ENCODE results near the gene RPH3AL.
"Not testable (repeated sequence)": the region's sequence is repeated elsewhere in the genome, so short reads cannot be mapped to it uniquely, and the experiment has no call there.

Gene RPH3AL

GRCh38 chr17:281365-281999 lies 71.1 kb downstream of the RPH3AL start:
- in situ Hi-C loops (cut with HindIII; ENCODE audit: low pct_unique_long_range_greater_than_20kb, low sequenced_read_pairs): no loop called here
- no peak for TF ChIP-seq JUND (IDR thresholded peaks at IDR 0.05; ENCODE audit: low read depth)
- no peak for DNase-seq (ENCODE audit: low read depth in 1 of 2, low spot score in 1 of 2)

GRCh38 chr17:280901-281300 lies 71.7 kb downstream of the RPH3AL start:
- in situ Hi-C loops (cut with HindIII; ENCODE audit: low pct_unique_long_range_greater_than_20kb, low sequenced_read_pairs): no loop called here
- no peak for DNase-seq (ENCODE audit: low read depth in 1 of 2, low spot score in 1 of 2)
- TF ChIP-seq JUND (IDR thresholded peaks at IDR 0.05; ENCODE audit: low read depth): no peak

DNA sequence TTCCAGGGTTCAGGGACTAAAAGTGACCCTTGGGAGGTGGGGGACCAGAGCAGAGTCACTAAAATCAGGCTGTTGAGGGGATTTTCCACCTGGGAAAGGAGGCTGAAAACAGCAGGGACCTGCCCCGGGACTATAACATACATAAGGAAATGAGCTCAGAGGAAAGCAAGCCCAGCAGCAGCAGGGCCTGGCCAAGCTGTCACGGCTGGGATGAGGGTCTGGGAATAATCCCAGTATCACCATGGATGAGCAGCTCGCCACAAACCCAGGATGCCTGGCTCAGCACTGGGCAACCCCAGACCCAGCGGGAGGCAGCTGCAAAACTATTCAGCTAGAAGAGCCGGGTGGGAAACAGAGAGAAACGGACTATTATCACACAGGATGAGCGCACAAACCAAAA lies 72.4 kb downstream of the RPH3AL start:
- no peak for TF ChIP-seq JUND (IDR thresholded peaks at IDR 0.05; ENCODE audit: low read depth)
- DNase-seq (ENCODE audit: low read depth in 1 of 2, low spot score in 1 of 2): no peak
- in situ Hi-C loops (cut with HindIII; ENCODE audit: low pct_unique_long_range_greater_than_20kb, low sequenced_read_pairs): no loop called here

DNA sequence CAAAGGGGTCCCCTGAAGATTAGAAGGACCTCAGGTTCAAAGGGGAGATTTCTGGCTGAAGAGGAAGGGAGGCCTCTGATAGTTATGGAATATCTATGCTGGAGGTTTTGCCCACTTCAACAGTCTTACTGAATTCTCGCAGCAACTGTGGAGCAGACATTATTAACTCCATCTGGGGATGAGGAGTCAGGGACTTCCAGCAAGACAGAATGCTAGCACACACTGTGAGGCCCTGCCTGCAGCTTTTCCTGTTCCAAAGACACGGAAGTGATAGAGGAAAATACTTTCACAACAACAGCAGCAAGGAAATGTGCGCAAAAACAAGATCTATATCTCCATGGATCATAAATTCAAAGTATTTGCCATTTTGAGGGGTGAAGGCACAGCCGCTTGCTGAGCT lies 72.8 kb downstream of the RPH3AL start:
- in situ Hi-C loops (cut with HindIII; ENCODE audit: low pct_unique_long_range_greater_than_20kb, low sequenced_read_pairs): no loop called here
- peak in 1 of 2 experiments; percentile 21 for DNase-seq (ENCODE audit: low read depth in 1 of 2, low spot score in 1 of 2)
- no peak for TF ChIP-seq JUND (IDR thresholded peaks at IDR 0.05; ENCODE audit: low read depth)

DNA sequence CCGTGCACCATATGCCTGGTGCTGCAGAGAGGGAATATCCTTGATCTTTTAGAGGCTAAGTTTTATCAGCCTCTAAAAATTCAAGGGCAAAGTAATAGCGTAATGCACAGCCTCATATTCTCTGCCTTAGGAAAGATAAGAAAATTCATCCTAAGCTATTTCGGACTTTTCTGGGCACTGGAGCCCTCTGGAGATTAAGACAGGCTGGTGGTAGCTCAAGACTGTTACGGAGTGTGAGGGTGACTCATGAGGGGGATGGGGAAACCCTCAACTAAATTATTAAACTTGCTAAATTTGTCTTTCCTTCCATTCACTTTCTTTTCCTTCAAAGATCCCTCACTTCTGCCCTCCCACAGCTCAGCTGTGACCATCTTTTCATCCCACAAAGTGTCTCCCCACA lies 73.3 kb downstream of the RPH3AL start:
- no peak for DNase-seq (ENCODE audit: low read depth in 1 of 2, low spot score in 1 of 2)
- in situ Hi-C loops (cut with HindIII; ENCODE audit: low pct_unique_long_range_greater_than_20kb, low sequenced_read_pairs): no loop called here
- TF ChIP-seq JUND (IDR thresholded peaks at IDR 0.05; ENCODE audit: low read depth): no peak

DNA sequence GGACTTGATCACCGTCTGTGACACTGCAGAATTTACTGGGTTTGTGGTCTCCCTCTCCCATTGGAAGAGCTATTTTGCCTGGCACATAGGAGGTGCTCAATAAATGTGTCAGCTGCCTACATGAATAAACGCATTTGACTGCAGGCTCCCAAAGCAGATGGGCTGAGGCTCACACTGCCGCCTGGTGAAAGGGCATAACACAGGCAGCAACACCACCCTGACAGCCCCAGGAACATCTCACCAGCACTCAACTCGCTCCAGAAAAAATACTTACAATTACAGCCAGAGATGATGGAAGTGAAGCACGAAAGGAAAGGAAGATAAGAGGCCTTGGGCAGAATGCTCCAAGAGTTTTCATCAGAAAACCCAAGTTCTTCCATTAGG lies 73.9 kb downstream of the RPH3AL start:
- in situ Hi-C loops (cut with HindIII; ENCODE audit: low pct_unique_long_range_greater_than_20kb, low sequenced_read_pairs): no loop called here
- no peak for TF ChIP-seq JUND (IDR thresholded peaks at IDR 0.05; ENCODE audit: low read depth)
- DNase-seq (ENCODE audit: low read depth in 1 of 2, low spot score in 1 of 2): no peak

GRCh38 chr17:278055-278675 lies 74.4 kb downstream of the RPH3AL start:
- no peak for DNase-seq (ENCODE audit: low read depth in 1 of 2, low spot score in 1 of 2)
- in situ Hi-C loops (cut with HindIII; ENCODE audit: low pct_unique_long_range_greater_than_20kb, low sequenced_read_pairs): no loop called here
- no peak for TF ChIP-seq JUND (IDR thresholded peaks at IDR 0.05; ENCODE audit: low read depth)

- in situ Hi-C loops (cut with HindIII; ENCODE audit: low pct_unique_long_range_greater_than_20kb, low sequenced_read_pairs): no loop called here
- no peak for TF ChIP-seq JUND (IDR thresholded peaks at IDR 0.05; ENCODE audit: low read depth)
- no peak for DNase-seq (ENCODE audit: low read depth in 1 of 2, low spot score in 1 of 2)
Observed at GRCh38 chr17:274902-275301, 77.7 kb downstream of the RPH3AL start.

- in situ Hi-C loops (cut with HindIII; ENCODE audit: low pct_unique_long_range_greater_than_20kb, low sequenced_read_pairs): no loop called here
- TF ChIP-seq JUND (IDR thresholded peaks at IDR 0.05; ENCODE audit: low read depth): no peak
- no peak for DNase-seq (ENCODE audit: low read depth in 1 of 2, low spot score in 1 of 2)
Observed at GRCh38 chr17:273981-274832, 78.4 kb downstream of the RPH3AL start.

- in situ Hi-C loops (cut with HindIII; ENCODE audit: low pct_unique_long_range_greater_than_20kb, low sequenced_read_pairs); DNase-seq (ENCODE audit: low read depth in 1 of 2, low spot score in 1 of 2): not testable (repeated sequence)
Observed at GRCh38 chr17:272856-273255, 79.8 kb downstream of the RPH3AL start.

- DNase-seq (ENCODE audit: low read depth in 1 of 2, low spot score in 1 of 2); in situ Hi-C loops (cut with HindIII; ENCODE audit: low pct_unique_long_range_greater_than_20kb, low sequenced_read_pairs): not testable (repeated sequence)
Observed at GRCh38 chr17:271928-272623, 80.5 kb downstream of the RPH3AL start.

GRCh38 chr17:269616-270514 lies 82.7 kb downstream of the RPH3AL start:
- in situ Hi-C loops (cut with HindIII; ENCODE audit: low pct_unique_long_range_greater_than_20kb, low sequenced_read_pairs): no loop called here
- DNase-seq (ENCODE audit: low read depth in 1 of 2, low spot score in 1 of 2): no peak
- no peak for TF ChIP-seq JUND (IDR thresholded peaks at IDR 0.05; ENCODE audit: low read depth)

All from T47D (cell line).